ENCODE data around the gene SLC35B2.

GRCh38 chr6:44277763-44278162 is 20.4 kb upstream of the SLC35B2 start:
- TF ChIP-seq CTCF (conservative IDR thresholded peaks at IDR 0.05 in 1 of 2, IDR thresholded peaks at IDR 0.05 in 1 of 2; ENCODE audit: low read depth in 1 of 2, low read length in 2 of 2) (no peak), EZH2 (IDR thresholded peaks at IDR 0.05; ENCODE audit: low read length, missing control alignments) (no peak)
